SU-DHL-6 (cell line): ENCODE data around the gene PLK5.
"Not testable (repeated sequence)": the region's sequence is repeated elsewhere in the genome, so short reads cannot be mapped to it uniquely, and the experiment has no call there.

Experiments used
- EZH2phosphoT487 ChIP-seq: fragments of 200-600 bp; sonication (generic), shearing (Covaris generic); conservative IDR thresholded peaks from 2 replicates; pipeline ENCODE4 v1.6.1; 2018; ENCODE audit warnings: mild to moderate bottlenecking, antibody characterized with exemption, low read length, moderate library complexity, mixed read lengths
- TF ChIP-seq, protein P1 (sequence below): fragments of 200-600 bp; sonication (generic); IDR thresholded peaks from one replicate; pipeline ENCODE4 v1.5.1; 2017; ENCODE audit warnings: antibody characterized with exemption, mild to moderate bottlenecking, low read length, moderate library complexity; ENCODE audit not compliant: insufficient read depth, poor library complexity, severe bottlenecking

DNA sequence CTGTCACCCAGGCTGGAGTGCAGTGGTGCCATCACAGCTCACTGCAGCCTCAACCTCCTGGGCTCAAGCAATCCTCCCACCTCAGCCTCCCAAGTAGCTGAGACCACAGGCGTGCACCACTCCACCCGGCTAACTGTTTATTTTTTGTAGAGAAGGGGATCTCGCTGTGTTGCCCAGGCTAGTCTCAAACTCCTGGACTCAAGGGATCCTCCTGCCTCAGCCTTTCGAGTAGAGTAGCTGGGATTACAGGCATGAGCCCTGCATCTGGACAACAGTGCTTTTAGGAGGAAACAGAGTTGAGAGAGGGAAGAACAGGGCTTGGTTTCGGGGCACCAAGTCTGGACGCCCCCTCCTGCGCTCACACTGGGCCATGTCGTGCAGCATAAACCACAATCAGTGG lies 4.1 kb upstream of the PLK5 start:
- TF ChIP-seq, protein P1, sequence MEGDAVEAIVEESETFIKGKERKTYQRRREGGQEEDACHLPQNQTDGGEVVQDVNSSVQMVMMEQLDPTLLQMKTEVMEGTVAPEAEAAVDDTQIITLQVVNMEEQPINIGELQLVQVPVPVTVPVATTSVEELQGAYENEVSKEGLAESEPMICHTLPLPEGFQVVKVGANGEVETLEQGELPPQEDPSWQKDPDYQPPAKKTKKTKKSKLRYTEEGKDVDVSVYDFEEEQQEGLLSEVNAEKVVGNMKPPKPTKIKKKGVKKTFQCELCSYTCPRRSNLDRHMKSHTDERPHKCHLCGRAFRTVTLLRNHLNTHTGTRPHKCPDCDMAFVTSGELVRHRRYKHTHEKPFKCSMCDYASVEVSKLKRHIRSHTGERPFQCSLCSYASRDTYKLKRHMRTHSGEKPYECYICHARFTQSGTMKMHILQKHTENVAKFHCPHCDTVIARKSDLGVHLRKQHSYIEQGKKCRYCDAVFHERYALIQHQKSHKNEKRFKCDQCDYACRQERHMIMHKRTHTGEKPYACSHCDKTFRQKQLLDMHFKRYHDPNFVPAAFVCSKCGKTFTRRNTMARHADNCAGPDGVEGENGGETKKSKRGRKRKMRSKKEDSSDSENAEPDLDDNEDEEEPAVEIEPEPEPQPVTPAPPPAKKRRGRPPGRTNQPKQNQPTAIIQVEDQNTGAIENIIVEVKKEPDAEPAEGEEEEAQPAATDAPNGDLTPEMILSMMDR = not testable (repeated sequence)
- not testable (repeated sequence) for TF ChIP-seq EZH2phosphoT487
